BLaER1 (cell line): ENCODE measurements around the gene WDHD1.
"Not testable (repeated sequence)": the region's sequence is repeated elsewhere in the genome, so short reads cannot be mapped to it uniquely, and the experiment has no call there.

ENCODE experiments used
- H3K27ac ChIP-seq: shearing (Covaris generic); formaldehyde crosslinking; 2 replicates; pipeline ENCODE4 v1.8.1; 2022
- H3K27me3 ChIP-seq: shearing (Covaris generic); formaldehyde crosslinking; 2 replicates; pipeline ENCODE4 v1.8.1; 2022
- H3K36me3 ChIP-seq: shearing (Covaris generic); formaldehyde crosslinking; 2 replicates; pipeline ENCODE4 v1.8.1; 2022
- H3K4me1 ChIP-seq: shearing (Covaris generic); formaldehyde crosslinking; 2 replicates; pipeline ENCODE4 v1.8.1; 2022
- H3K4me2 ChIP-seq: shearing (Covaris generic); formaldehyde crosslinking; 2 replicates; pipeline ENCODE4 v1.8.1; 2022
- H3K4me3 ChIP-seq: shearing (Covaris generic); formaldehyde crosslinking; 2 replicates; pipeline ENCODE4 v1.8.1; 2022
- H3K9ac ChIP-seq: shearing (Covaris generic); formaldehyde crosslinking; 2 replicates; pipeline ENCODE4 v1.8.1; 2022
- H3K9me3 ChIP-seq: shearing (Covaris generic); formaldehyde crosslinking; 2 replicates; pipeline ENCODE4 v1.8.1; 2022
- H4K20me1 ChIP-seq: shearing (Covaris generic); formaldehyde crosslinking; 2 replicates; pipeline ENCODE4 v1.8.1; 2022
- Cebpa-rat ChIP-seq: shearing (Covaris generic); IDR thresholded peaks from 2 replicates; pipeline ENCODE4 v1.8.1; 2022

The WDHD1 gene

DNA sequence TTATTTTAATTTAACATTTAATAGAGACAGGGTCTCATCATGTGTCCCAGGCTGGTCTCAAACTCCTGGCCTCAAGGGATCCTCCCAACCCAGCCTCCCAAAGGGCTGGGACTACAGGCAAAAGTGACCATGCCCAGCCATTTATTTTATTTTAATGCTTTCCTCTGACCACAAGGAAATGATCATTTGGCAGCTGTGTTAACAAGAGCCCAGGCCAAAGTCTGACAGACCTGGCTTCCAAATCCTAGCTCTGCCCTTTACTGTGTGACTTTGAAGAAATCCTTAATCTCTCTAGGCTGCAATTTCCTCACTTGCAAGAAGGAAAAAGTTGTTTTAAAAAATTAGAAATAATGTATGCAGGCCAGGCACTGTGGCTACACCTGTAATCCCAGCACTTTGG, 107.6 kb downstream of the WDHD1 start:
- H3K4me2 ChIP-seq, result no peak overlapping the region
- H3K27me3 ChIP-seq, result no peaks in the 10 kb centered on the region
- TF ChIP-seq Cebpa-rat, result no peak
- H3K27ac ChIP-seq, result no peak overlapping the region
- H3K4me1 ChIP-seq, result no peaks in the 10 kb centered on the region
- H3K9ac ChIP-seq, result no peak overlapping the region
- H3K4me3 ChIP-seq, result no peak overlapping the region
- no peaks in the 10 kb centered on the region for H4K20me1 ChIP-seq
- H3K36me3 ChIP-seq, result no peaks in the 10 kb centered on the region
- no peaks in the 10 kb centered on the region for H3K9me3 ChIP-seq

DNA sequence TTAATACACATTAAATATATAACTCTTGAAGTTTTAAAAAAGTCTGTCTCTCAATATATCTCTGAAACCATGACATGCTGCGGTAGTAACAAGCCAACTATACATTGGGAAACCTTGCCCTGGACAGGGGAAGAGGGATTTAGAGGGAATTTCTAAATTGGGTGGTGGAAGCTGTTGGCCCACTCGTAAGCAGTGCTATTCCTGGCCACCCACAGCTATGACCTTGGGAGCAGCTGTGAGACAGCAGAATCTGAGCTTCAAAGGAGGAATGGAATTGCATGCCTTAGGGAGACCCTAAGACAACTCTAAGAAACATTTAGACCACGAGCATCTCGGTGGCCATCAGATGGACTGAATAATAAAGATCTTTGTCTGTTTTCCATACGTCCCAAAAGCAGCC, 108.5 kb downstream of the WDHD1 start:
- H3K9me3 ChIP-seq, result no peaks in the 10 kb centered on the region
- no peaks in the 10 kb centered on the region for H3K4me1 ChIP-seq
- H3K4me3 ChIP-seq, result no peak overlapping the region
- no peak overlapping the region for H3K27ac ChIP-seq
- no peaks in the 10 kb centered on the region for H3K27me3 ChIP-seq
- no peak for TF ChIP-seq Cebpa-rat
- H3K9ac ChIP-seq, result no peak overlapping the region
- H3K4me2 ChIP-seq, result no peak overlapping the region
- H3K36me3 ChIP-seq, result no peaks in the 10 kb centered on the region
- no peaks in the 10 kb centered on the region for H4K20me1 ChIP-seq

DNA sequence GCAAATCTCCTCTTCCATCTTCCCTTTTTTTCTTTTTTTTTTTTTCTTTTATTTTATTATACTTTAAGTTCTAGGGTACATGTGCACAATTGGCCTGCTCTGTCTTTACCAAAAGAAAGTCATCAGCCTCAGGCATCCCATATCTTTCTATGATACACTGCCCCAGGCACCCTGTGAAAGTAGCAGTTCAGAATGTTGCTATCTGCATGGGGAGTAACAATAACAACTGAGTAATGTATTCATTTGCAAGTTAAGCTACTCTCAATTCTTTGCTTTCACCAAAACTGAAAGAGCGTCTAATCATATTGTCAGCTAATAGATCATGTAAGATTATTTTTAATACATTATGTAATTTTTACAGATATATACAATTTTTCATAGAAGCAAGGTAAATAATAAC, 110.8 kb downstream of the WDHD1 start:
- no peaks in the 10 kb centered on the region for H3K36me3 ChIP-seq
- H3K4me2 ChIP-seq, result no peak overlapping the region
- H3K4me3 ChIP-seq, result no peak overlapping the region
- TF ChIP-seq Cebpa-rat, result no peak
- no peaks in the 10 kb centered on the region for H4K20me1 ChIP-seq
- no peak overlapping the region for H3K9ac ChIP-seq
- H3K9me3 ChIP-seq, result no peaks in the 10 kb centered on the region
- H3K4me1 ChIP-seq, result no peaks in the 10 kb centered on the region
- no peak overlapping the region for H3K27ac ChIP-seq
- no peaks in the 10 kb centered on the region for H3K27me3 ChIP-seq

DNA sequence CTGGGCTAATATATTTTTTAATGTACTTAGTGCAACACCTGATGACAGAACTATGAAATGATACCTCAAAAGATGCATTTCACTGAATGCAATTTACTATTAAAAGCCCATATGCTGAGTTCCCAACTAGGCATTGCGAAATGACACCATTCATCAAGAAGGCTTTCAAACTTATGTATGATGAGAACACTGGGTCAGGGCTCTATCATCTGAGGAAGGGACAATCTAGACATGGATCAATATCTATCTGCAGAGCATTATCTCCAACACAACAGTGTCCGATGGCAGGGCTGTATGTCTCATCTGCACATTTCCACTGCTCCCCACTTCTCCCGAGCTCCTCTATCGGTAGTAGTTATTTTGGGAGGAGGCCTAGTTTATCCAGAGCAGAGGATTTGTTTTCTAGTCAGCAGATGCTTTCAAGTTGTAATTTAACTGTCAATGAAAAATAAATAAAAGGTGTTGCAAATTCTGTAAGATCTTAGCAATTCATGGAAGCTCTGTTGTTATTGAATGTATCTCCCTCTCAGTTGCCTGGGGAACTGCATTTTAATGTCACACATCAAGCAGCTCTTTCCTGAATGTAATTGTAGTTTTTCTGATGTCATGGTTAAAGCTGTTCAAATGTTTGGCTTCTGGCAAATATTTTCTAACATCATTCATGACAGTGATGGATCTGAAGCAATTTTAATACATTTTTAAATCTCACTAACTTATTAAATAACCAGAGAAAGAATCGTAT, 116.9 kb downstream of the WDHD1 start:
- peak; percentile 58; the same call in 1 of the 2 replicates for TF ChIP-seq Cebpa-rat
- Histone ChIP-seq H3K36me3 (no peaks in the 10 kb centered on the region), H3K4me3 (no peak overlapping the region), H4K20me1 (no peaks in the 10 kb centered on the region), H3K27me3 (no peaks in the 10 kb centered on the region), H3K4me2 (no peak overlapping the region), H3K9ac (no peak overlapping the region), H3K4me1 (no peaks in the 10 kb centered on the region), H3K27ac (no peak overlapping the region), H3K9me3 (no peaks in the 10 kb centered on the region)

DNA sequence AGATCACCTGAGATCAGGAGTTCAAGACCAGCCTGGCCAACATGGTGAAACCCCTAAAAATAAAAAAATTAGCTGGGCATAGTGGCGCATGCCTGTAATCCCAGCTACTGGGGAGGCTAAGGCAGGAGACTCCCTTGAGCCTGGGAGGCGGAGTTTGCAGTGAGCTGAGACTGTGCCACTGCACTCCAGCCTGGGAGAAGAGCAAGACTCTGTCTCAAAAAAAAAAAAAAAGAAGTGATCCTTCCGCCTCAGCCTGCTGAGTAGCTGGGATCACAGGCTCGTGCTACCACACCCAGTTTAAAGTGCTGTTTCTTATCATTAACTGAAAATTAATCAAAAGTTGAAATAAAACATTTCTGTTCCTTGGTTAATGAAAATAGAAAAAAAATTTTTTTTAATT, 117.9 kb downstream of the WDHD1 start:
- not testable (repeated sequence) for H3K4me1 ChIP-seq, H3K36me3 ChIP-seq, H4K20me1 ChIP-seq, H3K9ac ChIP-seq, H3K4me2 ChIP-seq, H3K27ac ChIP-seq, H3K4me3 ChIP-seq, H3K9me3 ChIP-seq, H3K27me3 ChIP-seq

DNA sequence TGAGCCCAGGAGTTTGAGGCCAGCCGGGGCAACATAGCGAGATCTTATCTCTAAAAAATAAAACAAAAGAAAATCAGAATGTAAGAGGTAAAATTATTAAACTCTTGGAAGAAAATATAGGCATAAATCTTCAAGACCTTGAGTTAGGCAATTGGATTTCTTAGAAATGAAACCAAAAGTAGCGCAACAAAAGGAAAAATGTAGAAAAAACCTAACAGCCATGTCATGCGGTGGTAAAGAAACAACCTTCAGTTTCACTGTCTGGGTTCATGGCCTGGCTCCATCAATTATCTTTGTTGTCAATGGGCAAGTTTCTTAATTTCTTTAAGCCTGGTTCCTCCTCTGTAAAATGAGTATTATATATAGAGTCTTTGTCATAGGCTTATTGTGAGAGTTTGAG, 118.7 kb downstream of the WDHD1 start:
- H3K4me2 ChIP-seq, result no peak overlapping the region
- H3K36me3 ChIP-seq, result no peaks in the 10 kb centered on the region
- TF ChIP-seq Cebpa-rat, result no peak
- H3K27me3 ChIP-seq, result no peaks in the 10 kb centered on the region
- no peaks in the 10 kb centered on the region for H3K9me3 ChIP-seq
- H3K4me3 ChIP-seq, result no peak overlapping the region
- no peak overlapping the region for H3K27ac ChIP-seq
- H4K20me1 ChIP-seq, result no peaks in the 10 kb centered on the region
- H3K9ac ChIP-seq, result no peak overlapping the region
- no peaks in the 10 kb centered on the region for H3K4me1 ChIP-seq

DNA sequence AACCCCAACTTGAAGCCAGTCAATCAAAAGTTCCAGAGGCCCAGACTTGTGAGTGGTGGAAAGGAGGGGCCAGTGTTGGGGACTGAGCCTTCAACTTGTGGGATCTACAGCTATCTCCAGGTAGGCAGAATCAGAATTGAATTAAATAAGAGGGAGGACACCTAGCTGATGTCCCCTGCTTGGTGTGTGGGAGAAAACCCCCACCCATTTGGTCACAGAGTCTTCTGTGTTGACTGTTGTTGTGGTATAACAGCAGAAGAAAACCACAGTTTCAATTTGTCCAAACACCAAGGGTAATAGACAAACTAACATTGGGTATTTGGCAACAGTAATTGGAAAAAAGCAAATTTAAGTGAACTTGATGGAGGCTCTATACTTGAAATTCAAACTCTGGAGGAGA, 120.8 kb downstream of the WDHD1 start:
- H3K4me1 ChIP-seq, result peaks cover 8% of the 10 kb centered on the region
- no peak for TF ChIP-seq Cebpa-rat
- H3K9me3 ChIP-seq, result no peaks in the 10 kb centered on the region
- no peak overlapping the region for H3K27ac ChIP-seq
- no peak overlapping the region for H3K4me2 ChIP-seq
- peaks cover 11% of the 10 kb centered on the region for H3K27me3 ChIP-seq
- no peaks in the 10 kb centered on the region for H3K36me3 ChIP-seq
- no peak overlapping the region for H3K4me3 ChIP-seq
- H4K20me1 ChIP-seq, result no peaks in the 10 kb centered on the region
- no peak overlapping the region for H3K9ac ChIP-seq

DNA sequence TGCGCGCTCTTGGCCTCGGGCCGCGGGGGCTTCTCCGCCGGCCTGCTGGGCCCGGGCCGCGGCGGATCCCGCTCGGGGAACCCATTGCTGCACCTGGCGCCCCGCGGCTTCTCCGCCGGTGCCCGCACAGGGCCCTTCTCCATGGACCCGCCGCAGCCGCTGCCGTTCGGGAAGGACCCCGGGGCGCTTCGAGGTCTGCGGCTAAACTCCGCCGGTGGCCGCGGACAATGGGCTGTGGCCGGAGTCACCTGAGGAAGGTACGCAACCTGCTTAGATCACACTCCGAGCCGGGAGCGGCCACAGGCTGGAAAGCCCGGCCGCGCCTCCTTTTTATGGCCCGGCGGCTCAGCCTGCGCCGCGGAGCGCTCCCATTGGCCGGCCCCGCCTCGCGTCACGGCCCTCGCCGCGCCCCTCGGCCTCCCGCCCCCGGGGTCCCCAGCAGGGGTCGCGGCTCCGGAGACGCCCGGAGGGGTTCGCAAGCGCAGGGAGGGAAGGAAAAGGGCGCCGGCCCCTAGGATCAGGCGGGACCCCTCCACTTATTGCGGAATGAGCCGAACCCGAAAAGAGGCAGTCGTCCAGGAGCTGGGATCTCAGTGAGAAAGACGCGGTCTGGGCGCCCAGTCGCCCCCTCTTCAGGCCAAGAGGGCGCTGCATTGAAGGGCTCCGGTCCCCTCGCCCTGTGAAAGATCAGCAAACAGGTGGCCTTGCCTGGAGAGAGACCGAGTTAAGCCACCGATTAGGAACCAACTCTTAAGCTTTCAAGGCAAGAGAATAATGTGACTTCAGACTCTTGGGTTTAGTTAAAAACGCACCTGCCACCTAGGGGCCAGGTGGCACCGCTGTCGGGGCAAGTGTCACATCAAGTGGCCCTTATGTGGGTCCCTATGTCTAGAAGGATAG, 124.1 kb downstream of the WDHD1 start, which contains the start of gene GCH1:
Gene GCH1 (minus strand): TSS at position 306 of the 900 bp plus-strand sequence. CDS start 163 bp downstream, at position 143.
- Histone ChIP-seq H3K27me3 (peaks cover 21% of the 10 kb centered on the region), H3K9me3 (no peaks in the 10 kb centered on the region), H3K4me2 (peak within 1 kb of the TSS; percentile 99), H3K36me3 (no peaks in the 10 kb centered on the region), H3K9ac (peak within 1 kb of the TSS; percentile 76), H4K20me1 (no peaks in the 10 kb centered on the region), H3K4me1 (peaks cover 15% of the 10 kb centered on the region), H3K27ac (peak within 1 kb of the TSS; percentile 51; the same call in 1 of the 2 replicates), H3K4me3 (peak within 1 kb of the TSS; percentile 84)
- no peak for TF ChIP-seq Cebpa-rat

DNA sequence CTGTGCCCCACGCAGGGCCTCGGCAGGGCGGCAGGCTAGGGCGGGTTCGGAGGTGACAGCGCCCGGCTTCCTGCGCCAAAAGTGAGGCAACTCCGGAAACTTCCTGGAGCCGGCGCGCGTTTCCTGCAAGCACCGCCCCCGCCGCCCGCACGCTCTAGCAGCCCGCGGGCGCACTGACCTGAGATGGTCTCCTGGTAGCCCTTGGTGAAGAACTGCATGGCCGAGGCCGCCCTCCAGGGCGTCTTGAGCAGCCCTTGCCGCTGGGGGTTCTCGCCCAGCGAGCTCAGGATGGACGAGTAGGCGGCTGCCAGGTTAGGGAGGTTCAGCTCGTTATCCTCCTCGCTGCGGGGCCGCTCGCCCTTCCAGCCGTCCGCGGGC, 124.8 kb downstream of the WDHD1 start:
- peaks cover 15% of the 10 kb centered on the region for H3K4me1 ChIP-seq
- peak overlapping the region; percentile 84 for H3K4me3 ChIP-seq
- H4K20me1 ChIP-seq, result no peaks in the 10 kb centered on the region
- H3K27ac ChIP-seq, result peak overlapping the region; percentile 51; the same call in 1 of the 2 replicates
- peak overlapping the region; percentile 99 for H3K4me2 ChIP-seq
- peaks cover 21% of the 10 kb centered on the region for H3K27me3 ChIP-seq
- no peaks in the 10 kb centered on the region for H3K36me3 ChIP-seq
- H3K9ac ChIP-seq, result peak overlapping the region; percentile 76
- peak; percentile 51; the same call in 1 of the 2 replicates for TF ChIP-seq Cebpa-rat
- H3K9me3 ChIP-seq, result no peaks in the 10 kb centered on the region
